ENCODE data around the gene LSM14B.
A peak's percentile ranks its signal among the peaks of the same experiment; 100 is the strongest.

The LSM14B gene

GRCh38 chr20:62119591-62120364, 2.5 kb upstream of the LSM14B start:
- no peak overlapping the region for H3K4me3 ChIP-seq (ENCODE audit: low read depth, low read length)
- no peak for TF ChIP-seq CTCF (IDR thresholded peaks at IDR 0.05; ENCODE audit: low read depth, low read length)

GRCh38 chr20:62120365-62120762, 1.9 kb upstream of the LSM14B start:
- TF ChIP-seq CTCF (IDR thresholded peaks at IDR 0.05; ENCODE audit: low read depth, low read length): no peak
- H3K4me3 ChIP-seq (ENCODE audit: low read depth, low read length): no peak overlapping the region

- H3K4me3 ChIP-seq (ENCODE audit: low read depth, low read length): peak overlapping the region; percentile 69
- no peak for TF ChIP-seq CTCF (IDR thresholded peaks at IDR 0.05; ENCODE audit: low read depth, low read length)
These were observed 1.1 kb upstream of the LSM14B start for GRCh38 chr20:62120990-62121775.

GRCh38 chr20:62122654-62123449, 577 bp downstream of the LSM14B start:
- no peak for TF ChIP-seq CTCF (IDR thresholded peaks at IDR 0.05; ENCODE audit: low read depth, low read length)
- H3K4me3 ChIP-seq (ENCODE audit: low read depth, low read length): peak overlapping the region; percentile 73

GRCh38 chr20:62123450-62124118, 1.3 kb downstream of the LSM14B start:
- peak overlapping the region; percentile 73 for H3K4me3 ChIP-seq (ENCODE audit: low read depth, low read length)
- no peak for TF ChIP-seq CTCF (IDR thresholded peaks at IDR 0.05; ENCODE audit: low read depth, low read length)

- H3K4me3 ChIP-seq (ENCODE audit: low read depth, low read length): no peak overlapping the region
- TF ChIP-seq CTCF (IDR thresholded peaks at IDR 0.05; ENCODE audit: low read depth, low read length): no peak
These were observed 3.9 kb downstream of the LSM14B start for GRCh38 chr20:62126141-62126540.
